Mucosa of gallbladder (tissue), 1 donor: Measurements from ENCODE around the gene SKIDA1. TPM values are rescaled to one million over a fixed set of nuclear protein-coding genes. Genes with fewer than 3 reads are reported as not detected.
"Not testable (repeated sequence)": the region's sequence is repeated elsewhere in the genome, so short reads cannot be mapped to it uniquely, and the experiment has no call there.

Experiments
- DNase-seq: peaks from one replicate; pipeline ENCODE4 v3.0.0-alpha.2; 2020; ENCODE audit warnings: low spot score
- total RNA-seq: library from RNA; stranded (reverse); gene quantifications from one replicate; pipeline ENCODE4 v1.2.1, GENCODE V29; 2021
- donor health status: DM: no; HTN: no; CAD: no.

The SKIDA1 gene
- 1.2 TPM for total RNA-seq

GRCh38 chr10:21525367-21526187 is at the start of gene SKIDA1:
TSS of gene SKIDA1 (minus strand) at chr10:21525682. CDS start at chr10:21517822, 7,860 bp downstream.
- peak; percentile 81 for DNase-seq

- not testable (repeated sequence) for DNase-seq
These were observed 49.0 kb upstream of the SKIDA1 start for GRCh38 chr10:21574514-21574913.

- DNase-seq, result no peak
These were observed 47.1 kb upstream of the SKIDA1 start for GRCh38 chr10:21572578-21572977.

- DNase-seq, result no peak
These were observed 45.5 kb upstream of the SKIDA1 start for GRCh38 chr10:21570761-21571521.

- DNase-seq, result not testable (repeated sequence)
These were observed 33.5 kb upstream of the SKIDA1 start for GRCh38 chr10:21558984-21559383.

- DNase-seq, result no peak
These were observed 31.0 kb upstream of the SKIDA1 start for GRCh38 chr10:21556527-21556926.

- DNase-seq, result no peak
These were observed 27.2 kb upstream of the SKIDA1 start for GRCh38 chr10:21552638-21553037.

GRCh38 chr10:21547246-21547645 is 21.8 kb upstream of the SKIDA1 start:
- DNase-seq, result no peak

- DNase-seq, result not testable (repeated sequence)
These were observed 15.2 kb upstream of the SKIDA1 start for GRCh38 chr10:21540701-21541100.

GRCh38 chr10:21536874-21537273 is 11.4 kb upstream of the SKIDA1 start:
- no peak for DNase-seq

- DNase-seq, result not testable (repeated sequence)
These were observed 10.5 kb upstream of the SKIDA1 start for GRCh38 chr10:21535976-21536375.

- DNase-seq, result no peak
These were observed 10.0 kb upstream of the SKIDA1 start for GRCh38 chr10:21535494-21535965.

GRCh38 chr10:21534604-21535493 is 9.4 kb upstream of the SKIDA1 start:
- peak; percentile 45 for DNase-seq

- DNase-seq, result no peak
These were observed 8.8 kb upstream of the SKIDA1 start for GRCh38 chr10:21534280-21534586.

GRCh38 chr10:21533467-21534279 is 8.2 kb upstream of the SKIDA1 start, which contains the start of gene MLLT10:
TSS of gene MLLT10 (plus strand) at chr10:21534232. CDS start at chr10:21534645, 413 bp downstream.
- peak; percentile 93 for DNase-seq

GRCh38 chr10:21532694-21533466 is 7.4 kb upstream of the SKIDA1 start:
- no peak for DNase-seq

- DNase-seq, result no peak
These were observed 5.7 kb upstream of the SKIDA1 start for GRCh38 chr10:21531164-21531563.

- no peak for DNase-seq
These were observed 5.2 kb upstream of the SKIDA1 start for GRCh38 chr10:21530641-21531040.

GRCh38 chr10:21530168-21530567 is 4.7 kb upstream of the SKIDA1 start:
- no peak for DNase-seq
